ENCODE measurements around the gene PTEN.

Gene PTEN

GRCh38 chr10:87979847-87980246 lies 116.4 kb downstream of the PTEN start:
- no peaks in the 10 kb centered on the region for H3K9me3 ChIP-seq (ENCODE audit: control insufficient read depth, low read length)
- no peaks in the 10 kb centered on the region for H3K36me3 ChIP-seq (ENCODE audit: control insufficient read depth, insufficient read depth, low read length)
- H3K4me1 ChIP-seq (ENCODE audit: control insufficient read depth, insufficient read depth, low read length, poor library complexity, severe bottlenecking) = no peaks in the 10 kb centered on the region
- DNase-seq = no peak
- no peak overlapping the region for H3K27ac ChIP-seq (ENCODE audit: insufficient read depth, low read length, poor library complexity, severe bottlenecking)
- no peaks in the 10 kb centered on the region for H3K27me3 ChIP-seq (replicated peaks; ENCODE audit: control insufficient read depth, insufficient read depth, low read length, poor library complexity, severe bottlenecking)
- H3K4me3 ChIP-seq (ENCODE audit: insufficient read depth, low read depth, low read length, poor library complexity, severe bottlenecking) = no peak overlapping the region

- Histone ChIP-seq H3K9me3 (ENCODE audit: control insufficient read depth, low read length) (no peaks in the 10 kb centered on the region), H3K4me3 (ENCODE audit: insufficient read depth, low read depth, low read length, poor library complexity, severe bottlenecking) (no peak overlapping the region), H3K36me3 (ENCODE audit: control insufficient read depth, insufficient read depth, low read length) (no peaks in the 10 kb centered on the region), H3K4me1 (ENCODE audit: control insufficient read depth, insufficient read depth, low read length, poor library complexity, severe bottlenecking) (no peaks in the 10 kb centered on the region), H3K27ac (ENCODE audit: insufficient read depth, low read length, poor library complexity, severe bottlenecking) (no peak overlapping the region), H3K27me3 (replicated peaks; ENCODE audit: control insufficient read depth, insufficient read depth, low read length, poor library complexity, severe bottlenecking) (no peaks in the 10 kb centered on the region)
- no peak for DNase-seq
Observed at GRCh38 chr10:87983716-87984115, 120.3 kb downstream of the PTEN start.

GRCh38 chr10:87987206-87987605 lies 123.8 kb downstream of the PTEN start:
- no peaks in the 10 kb centered on the region for H3K27me3 ChIP-seq (replicated peaks; ENCODE audit: control insufficient read depth, insufficient read depth, low read length, poor library complexity, severe bottlenecking)

GRCh38 chr10:87991946-87992345 lies 128.5 kb downstream of the PTEN start:
- Histone ChIP-seq H3K27ac (ENCODE audit: insufficient read depth, low read length, poor library complexity, severe bottlenecking) (no peak overlapping the region), H3K27me3 (replicated peaks; ENCODE audit: control insufficient read depth, insufficient read depth, low read length, poor library complexity, severe bottlenecking) (no peaks in the 10 kb centered on the region)

More at GRCh38 chr10:87987206-87987605, 123.8 kb downstream of the PTEN start:
- Histone ChIP-seq H3K36me3 (ENCODE audit: control insufficient read depth, insufficient read depth, low read length) (no peaks in the 10 kb centered on the region), H3K9me3 (ENCODE audit: control insufficient read depth, low read length) (no peaks in the 10 kb centered on the region), H3K4me3 (ENCODE audit: insufficient read depth, low read depth, low read length, poor library complexity, severe bottlenecking) (no peak overlapping the region), H3K4me1 (ENCODE audit: control insufficient read depth, insufficient read depth, low read length, poor library complexity, severe bottlenecking) (no peaks in the 10 kb centered on the region), H3K27ac (ENCODE audit: insufficient read depth, low read length, poor library complexity, severe bottlenecking) (no peak overlapping the region)
- no peak for DNase-seq

DNA sequence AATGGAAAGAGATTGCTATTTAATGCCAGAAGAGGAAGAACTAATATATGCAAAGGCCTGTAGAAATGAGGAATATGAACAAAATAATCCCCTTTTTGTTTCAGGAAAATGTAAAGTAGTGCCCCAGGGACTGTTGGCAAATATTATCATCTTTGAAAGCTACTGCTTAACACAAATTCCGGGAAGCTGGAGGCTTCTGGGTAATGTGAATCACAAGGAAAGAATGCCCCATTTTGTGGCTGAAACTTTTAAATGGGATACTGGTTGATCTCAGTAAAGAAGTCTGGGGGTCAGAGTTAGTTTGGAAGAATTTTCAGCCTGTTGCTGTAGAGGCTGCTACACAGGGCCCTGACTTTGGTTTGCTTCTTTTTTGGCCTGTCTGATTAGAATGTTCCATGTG lies 141.0 kb downstream of the PTEN start:
- Histone ChIP-seq H3K27ac (ENCODE audit: insufficient read depth, low read length, poor library complexity, severe bottlenecking) (no peak overlapping the region), H3K4me3 (ENCODE audit: insufficient read depth, low read depth, low read length, poor library complexity, severe bottlenecking) (no peak overlapping the region), H3K27me3 (replicated peaks; ENCODE audit: control insufficient read depth, insufficient read depth, low read length, poor library complexity, severe bottlenecking) (no peaks in the 10 kb centered on the region), H3K9me3 (ENCODE audit: control insufficient read depth, low read length) (no peaks in the 10 kb centered on the region), H3K36me3 (ENCODE audit: control insufficient read depth, insufficient read depth, low read length) (no peaks in the 10 kb centered on the region), H3K4me1 (ENCODE audit: control insufficient read depth, insufficient read depth, low read length, poor library complexity, severe bottlenecking) (no peaks in the 10 kb centered on the region)
- DNase-seq = no peak

More at GRCh38 chr10:87991946-87992345, 128.5 kb downstream of the PTEN start:
- H3K4me1 ChIP-seq (ENCODE audit: control insufficient read depth, insufficient read depth, low read length, poor library complexity, severe bottlenecking) = no peaks in the 10 kb centered on the region
- DNase-seq = no peak
- no peaks in the 10 kb centered on the region for H3K36me3 ChIP-seq (ENCODE audit: control insufficient read depth, insufficient read depth, low read length)
- no peaks in the 10 kb centered on the region for H3K9me3 ChIP-seq (ENCODE audit: control insufficient read depth, low read length)
- no peak overlapping the region for H3K4me3 ChIP-seq (ENCODE audit: insufficient read depth, low read depth, low read length, poor library complexity, severe bottlenecking)

DNA sequence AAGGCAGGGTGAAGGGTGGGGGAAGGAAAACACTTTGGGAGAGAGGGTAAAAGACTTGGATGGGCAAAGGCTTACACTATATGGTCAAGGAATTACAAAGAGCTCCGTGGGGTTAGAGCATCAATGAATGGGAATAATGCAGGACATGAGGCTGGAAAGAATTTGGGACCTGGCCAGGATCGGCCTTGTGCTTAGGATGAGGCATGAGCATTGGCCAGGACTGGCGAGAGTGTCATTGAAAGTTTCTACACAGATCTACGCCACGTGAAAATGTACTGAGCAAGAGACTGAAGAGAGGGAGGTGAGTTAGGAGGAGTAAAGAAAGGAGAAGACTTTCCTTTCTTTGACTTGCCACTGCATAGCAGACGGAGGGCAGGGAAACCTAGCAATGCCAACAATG lies 142.8 kb downstream of the PTEN start:
- H3K27ac ChIP-seq (ENCODE audit: insufficient read depth, low read length, poor library complexity, severe bottlenecking) = no peak overlapping the region
- no peak overlapping the region for H3K4me3 ChIP-seq (ENCODE audit: insufficient read depth, low read depth, low read length, poor library complexity, severe bottlenecking)
- no peaks in the 10 kb centered on the region for H3K4me1 ChIP-seq (ENCODE audit: control insufficient read depth, insufficient read depth, low read length, poor library complexity, severe bottlenecking)
- DNase-seq = no peak
- no peaks in the 10 kb centered on the region for H3K27me3 ChIP-seq (replicated peaks; ENCODE audit: control insufficient read depth, insufficient read depth, low read length, poor library complexity, severe bottlenecking)
- no peaks in the 10 kb centered on the region for H3K9me3 ChIP-seq (ENCODE audit: control insufficient read depth, low read length)
- H3K36me3 ChIP-seq (ENCODE audit: control insufficient read depth, insufficient read depth, low read length) = no peaks in the 10 kb centered on the region

DNA sequence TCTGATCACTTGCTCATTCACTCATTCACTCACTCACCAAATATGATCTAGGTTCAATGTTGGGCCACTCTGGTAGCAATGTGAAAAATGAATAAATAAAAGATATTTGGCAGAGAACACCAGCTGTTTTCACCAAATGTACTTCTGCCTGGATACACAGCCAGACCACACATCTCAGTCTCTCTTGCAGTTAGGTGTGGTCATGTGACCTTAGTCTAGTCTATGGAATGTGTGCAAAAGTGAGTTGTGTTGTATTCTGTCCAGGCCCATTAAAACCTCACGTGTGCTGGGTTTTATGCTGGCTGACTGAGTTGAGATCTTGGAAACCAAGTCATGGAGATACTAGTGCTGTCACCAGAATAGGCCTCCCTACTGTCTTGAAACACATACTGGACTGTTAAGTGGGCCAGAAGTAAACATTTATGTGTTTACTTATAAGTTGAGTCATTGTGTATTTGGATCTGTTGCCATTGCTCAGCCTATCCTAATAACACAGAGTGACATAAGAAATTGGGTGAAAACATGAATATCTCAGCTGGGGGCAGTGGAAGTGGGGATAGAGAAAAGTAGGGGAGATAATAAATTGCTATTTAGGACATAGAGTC lies 145.5 kb downstream of the PTEN start:
- Histone ChIP-seq H3K4me1 (ENCODE audit: control insufficient read depth, insufficient read depth, low read length, poor library complexity, severe bottlenecking) (no peaks in the 10 kb centered on the region), H3K4me3 (ENCODE audit: insufficient read depth, low read depth, low read length, poor library complexity, severe bottlenecking) (no peak overlapping the region), H3K27me3 (replicated peaks; ENCODE audit: control insufficient read depth, insufficient read depth, low read length, poor library complexity, severe bottlenecking) (no peaks in the 10 kb centered on the region), H3K36me3 (ENCODE audit: control insufficient read depth, insufficient read depth, low read length) (no peaks in the 10 kb centered on the region), H3K27ac (ENCODE audit: insufficient read depth, low read length, poor library complexity, severe bottlenecking) (no peak overlapping the region), H3K9me3 (ENCODE audit: control insufficient read depth, low read length) (no peaks in the 10 kb centered on the region)
- DNase-seq = no peak

GRCh38 chr10:88012641-88013040 lies 149.2 kb downstream of the PTEN start:
- no peak for DNase-seq
- Histone ChIP-seq H3K4me1 (ENCODE audit: control insufficient read depth, insufficient read depth, low read length, poor library complexity, severe bottlenecking) (no peaks in the 10 kb centered on the region), H3K27ac (ENCODE audit: insufficient read depth, low read length, poor library complexity, severe bottlenecking) (no peak overlapping the region), H3K36me3 (ENCODE audit: control insufficient read depth, insufficient read depth, low read length) (no peaks in the 10 kb centered on the region), H3K9me3 (ENCODE audit: control insufficient read depth, low read length) (no peaks in the 10 kb centered on the region), H3K4me3 (ENCODE audit: insufficient read depth, low read depth, low read length, poor library complexity, severe bottlenecking) (no peak overlapping the region), H3K27me3 (replicated peaks; ENCODE audit: control insufficient read depth, insufficient read depth, low read length, poor library complexity, severe bottlenecking) (no peaks in the 10 kb centered on the region)

DNA sequence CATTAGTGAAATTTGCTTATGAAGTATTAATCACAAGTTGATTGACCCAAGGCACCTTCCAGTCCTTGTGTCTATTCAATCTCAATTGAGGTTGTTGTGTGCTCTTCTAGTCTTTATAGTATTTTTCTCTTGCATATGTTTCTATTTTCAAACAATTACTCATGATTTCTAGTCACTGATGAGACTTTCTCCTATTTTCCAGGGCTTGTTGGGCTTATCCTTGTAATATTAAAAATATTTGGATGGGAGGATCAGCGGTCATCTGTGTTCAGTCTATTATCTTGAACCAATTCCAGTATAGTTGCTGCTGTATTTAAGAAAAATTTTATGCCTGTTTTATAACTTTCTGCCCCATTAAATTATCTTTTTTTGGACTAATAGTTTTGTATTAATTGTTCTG lies 154.4 kb downstream of the PTEN start:
- H3K9me3 ChIP-seq (ENCODE audit: control insufficient read depth, low read length) = no peaks in the 10 kb centered on the region
- no peaks in the 10 kb centered on the region for H3K36me3 ChIP-seq (ENCODE audit: control insufficient read depth, insufficient read depth, low read length)
- DNase-seq = no peak
- no peaks in the 10 kb centered on the region for H3K27me3 ChIP-seq (replicated peaks; ENCODE audit: control insufficient read depth, insufficient read depth, low read length, poor library complexity, severe bottlenecking)
- H3K4me1 ChIP-seq (ENCODE audit: control insufficient read depth, insufficient read depth, low read length, poor library complexity, severe bottlenecking) = no peaks in the 10 kb centered on the region
- no peak overlapping the region for H3K4me3 ChIP-seq (ENCODE audit: insufficient read depth, low read depth, low read length, poor library complexity, severe bottlenecking)
- no peak overlapping the region for H3K27ac ChIP-seq (ENCODE audit: insufficient read depth, low read length, poor library complexity, severe bottlenecking)

DNA sequence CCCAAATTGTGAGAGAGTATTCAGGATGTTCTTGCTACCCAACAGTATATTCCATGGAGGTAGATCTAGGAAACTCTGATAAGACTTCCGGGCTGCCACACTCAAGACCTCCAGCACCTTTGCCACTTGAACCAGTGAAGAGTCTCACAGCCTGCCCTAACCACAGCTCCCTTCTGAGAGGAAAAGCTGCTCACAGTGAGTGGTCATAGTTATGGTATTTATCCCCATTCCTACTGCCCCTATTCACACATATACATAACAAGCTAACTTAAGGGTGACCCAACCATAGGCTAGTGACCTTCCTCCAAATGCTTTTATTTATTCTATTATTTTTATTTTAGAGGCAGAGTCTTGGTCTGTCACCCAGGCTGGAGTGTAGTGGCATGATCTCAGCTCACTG lies 156.3 kb downstream of the PTEN start:
- H3K27ac ChIP-seq (ENCODE audit: insufficient read depth, low read length, poor library complexity, severe bottlenecking) = no peak overlapping the region
- no peak overlapping the region for H3K4me3 ChIP-seq (ENCODE audit: insufficient read depth, low read depth, low read length, poor library complexity, severe bottlenecking)
- H3K4me1 ChIP-seq (ENCODE audit: control insufficient read depth, insufficient read depth, low read length, poor library complexity, severe bottlenecking) = no peaks in the 10 kb centered on the region
- no peaks in the 10 kb centered on the region for H3K36me3 ChIP-seq (ENCODE audit: control insufficient read depth, insufficient read depth, low read length)
- DNase-seq = no peak
- no peaks in the 10 kb centered on the region for H3K27me3 ChIP-seq (replicated peaks; ENCODE audit: control insufficient read depth, insufficient read depth, low read length, poor library complexity, severe bottlenecking)
- no peaks in the 10 kb centered on the region for H3K9me3 ChIP-seq (ENCODE audit: control insufficient read depth, low read length)

Measured in effector memory CD4-positive, alpha-beta T cell (primary cell).